Mesothelial cell of epicardium (in vitro differentiated cells): ENCODE results near the gene IGIP. TPM values are rescaled to one million over a fixed set of nuclear protein-coding genes. Genes with fewer than 3 reads are reported as not detected.

Experiments used
- DNase-seq, 2 experiments: peaks; one replicate each; pipeline ENCODE4 v3.0.0; 2021; ENCODE audit warnings: low spot score in 2 of 2; ENCODE audit not compliant: unreplicated experiment in 2 of 2
- H3K27ac Mint-ChIP-seq: 2 replicates; pipeline ENCODE4 v1.8.0; 2021; ENCODE audit warnings: mixed read lengths
- H3K27me3 Mint-ChIP-seq: 2 replicates; pipeline ENCODE4 v1.8.0; 2021; ENCODE audit warnings: low read depth, mixed read lengths
- H3K36me3 Mint-ChIP-seq: 2 replicates; pipeline ENCODE4 v1.8.0; 2021; ENCODE audit warnings: mixed read lengths
- H3K4me1 Mint-ChIP-seq: 2 replicates; pipeline ENCODE4 v1.8.0; 2021; ENCODE audit warnings: mixed read lengths
- H3K4me3 Mint-ChIP-seq: 2 replicates; pipeline ENCODE4 v1.8.0; 2021; ENCODE audit warnings: mild to moderate bottlenecking, moderate library complexity, mixed read lengths
- H3K9me3 Mint-ChIP-seq: 2 replicates; pipeline ENCODE4 v1.8.0; 2021; ENCODE audit warnings: mixed read lengths
- CTCF ChIP-seq: fragments of 200-600 bp; sonication (generic); IDR thresholded peaks from one replicate; pipeline ENCODE4 v1.5.0; 2021; ENCODE audit warnings: antibody characterized with exemption; ENCODE audit not compliant: unreplicated experiment
- total RNA-seq: library from RNA; stranded (reverse); gene quantifications from 3 replicates; pipeline ENCODE4 v1.2.1, GENCODE V29; 2021

The IGIP gene
- total RNA-seq, 1 donor from 2014 or later, result 2.8 TPM

GRCh38 chr5:140178086-140178410 lies 52.3 kb downstream of the IGIP start:
- TF ChIP-seq CTCF, result no peak
- DNase-seq, result no peak
- Mint-ChIP-seq H3K4me3 (no peak overlapping the region), H3K36me3 (no peaks in the 10 kb centered on the region), H3K9me3 (no peaks in the 10 kb centered on the region), H3K27me3 (peaks cover 3% of the 10 kb centered on the region), H3K4me1 (peaks cover 15% of the 10 kb centered on the region), H3K27ac (no peak overlapping the region)

GRCh38 chr5:140178482-140179116 lies 52.9 kb downstream of the IGIP start:
- no peaks in the 10 kb centered on the region for H3K27me3 Mint-ChIP-seq
- H3K36me3 Mint-ChIP-seq, result no peaks in the 10 kb centered on the region
- peaks cover 15% of the 10 kb centered on the region for H3K4me1 Mint-ChIP-seq
- no peak for TF ChIP-seq CTCF
- no peaks in the 10 kb centered on the region for H3K9me3 Mint-ChIP-seq
- H3K27ac Mint-ChIP-seq, result no peak overlapping the region
- DNase-seq, result no peak
- H3K4me3 Mint-ChIP-seq, result no peak overlapping the region

Other genes with a start within 250 kb of the IGIP start
- gene NRG2, start 82.6 kb upstream of the IGIP start, total RNA-seq, result 2.0 to 2.8 TPM (median 2.0 TPM) in 3 replicates
- gene PURA, start 11.8 kb upstream of the IGIP start, total RNA-seq, result 8.1 to 8.5 TPM (median 8.3 TPM) in 3 replicates
- gene CYSTM1, start 49.3 kb downstream of the IGIP start, total RNA-seq, result 10.0 to 12.1 TPM (median 11.4 TPM) in 3 replicates
- 57.2 to 63.0 TPM (median 57.8 TPM) in 3 replicates for gene PFDN1, start 177.2 kb downstream of the IGIP start, total RNA-seq
- gene HBEGF, start 220.7 kb downstream of the IGIP start, total RNA-seq, result 7.2 to 8.0 TPM (median 8.0 TPM) in 3 replicates
- gene SLC4A9, start 234.3 kb downstream of the IGIP start, total RNA-seq, result 1.8 to 2.5 TPM (median 2.2 TPM) in 3 replicates